Endothelial cell of umbilical vein (primary cell): ENCODE measurements around the gene PSME3. TPM values are rescaled to one million over a fixed set of nuclear protein-coding genes. Genes with fewer than 3 reads are reported as not detected.
"Not testable (repeated sequence)": the region's sequence is repeated elsewhere in the genome, so short reads cannot be mapped to it uniquely, and the experiment has no call there.

Experiments
- BruUV-seq: library from RNA; stranded (reverse); fragments of 400-500 nt; replicated peaks from 2 replicates; lab custom pipeline; 2021; lab: Mats Ljungman, UMichigan
- CTCF ChIA-PET: fragments of 300-600, 350-600 bp; sonication (Branson Sonifier 250); formaldehyde crosslinking; loops from one replicate; lab custom pipeline; 2021; ENCODE audit warnings: antibody characterized with exemption, inconsistent platforms; lab: Charles Lee
- POLR2A ChIA-PET: fragments of 300-600, 350-600 bp; sonication (Branson Sonifier 250); formaldehyde crosslinking; loops from one replicate; lab custom pipeline; 2021; ENCODE audit warnings: antibody characterized with exemption, inconsistent platforms; lab: Charles Lee
- DNase-seq: peaks from one replicate; pipeline ENCODE4 v3.0.0-alpha.2; 2011; ENCODE audit warnings: low read depth, low spot score
- FAIRE-seq: peaks from 2 replicates; lab custom pipeline; 2011; peaks lifted over from hg19 to GRCh38; lab: Jason Lieb, UNC
- H2AFZ ChIP-seq: 2 replicates; pipeline ENCODE4 v1.6.0; 2012; ENCODE audit warnings: low read depth, low read length, control low read depth, inconsistent platforms
- H3K27ac ChIP-seq: 2 replicates; pipeline ENCODE4 v1.5.1; 2011; ENCODE audit warnings: low read depth, mild to moderate bottlenecking, control low read depth, low read length, moderate library complexity; ENCODE audit not compliant: insufficient read depth
- H3K27me3 ChIP-seq, 2 experiments: 2 replicates each; pipeline versions ENCODE4 v1.6.0 to v1.6.1; 2011; ENCODE audit warnings: low read length in 2 of 2, mixed read lengths in 1 of 2; ENCODE audit not compliant: control insufficient read depth in 2 of 2, insufficient read depth in 2 of 2
- H3K36me3 ChIP-seq, 2 experiments: 2 replicates in 1 of 2; 3 replicates in 1 of 2; pipeline ENCODE4 v1.5.1; 2011; ENCODE audit warnings: low read length in 2 of 2, mild to moderate bottlenecking in 1 of 2, moderate library complexity in 1 of 2; ENCODE audit not compliant: control insufficient read depth in 2 of 2, insufficient read depth in 2 of 2; ENCODE audit errors: extremely low read depth in 1 of 2
- H3K4me1 ChIP-seq: 3 replicates; pipeline ENCODE4 v1.5.1; 2011; ENCODE audit warnings: mild to moderate bottlenecking, low read length; ENCODE audit not compliant: control insufficient read depth, insufficient read depth; ENCODE audit errors: extremely low read depth
- H3K4me2 ChIP-seq: 2 replicates; pipeline ENCODE4 v1.6.1; 2011; ENCODE audit warnings: low read length, control low read depth, mixed read lengths; ENCODE audit not compliant: insufficient read depth
- H3K4me3 ChIP-seq, 3 experiments: fragments of 200-600 bp in 1 of 3; sonication (generic), shearing (Covaris generic) in 1 of 3; replicated peaks in 1 of 3; 2 replicates each; pipeline ENCODE4 v1.5.1; 2011 to 2016; ENCODE audit warnings: control low read depth in 3 of 3, low read length in 3 of 3, mild to moderate bottlenecking in 2 of 3, inconsistent platforms in 1 of 3, low read depth in 1 of 3, moderate library complexity in 1 of 3; ENCODE audit not compliant: insufficient read depth in 1 of 3
- H3K79me2 ChIP-seq: 2 replicates; pipeline ENCODE4 v1.6.0; 2012; ENCODE audit warnings: low read length, inconsistent platforms; ENCODE audit not compliant: control insufficient read depth, insufficient read depth
- H3K9ac ChIP-seq: replicated peaks from 2 replicates; pipeline ENCODE3; 2011; ENCODE audit warnings: low read length, control low read depth; ENCODE audit not compliant: insufficient read depth; ENCODE audit errors: extremely low read depth
- H3K9me1 ChIP-seq: replicated peaks from 3 replicates; pipeline ENCODE4 v1.6.0; 2011; ENCODE audit warnings: mild to moderate bottlenecking, low read length; ENCODE audit not compliant: control insufficient read depth, insufficient read depth; ENCODE audit errors: extremely low read depth
- H3K9me3 ChIP-seq: replicated peaks from 2 replicates; pipeline ENCODE4 v1.5.1; 2012; ENCODE audit warnings: low read length, inconsistent platforms; ENCODE audit not compliant: control insufficient read depth, insufficient read depth
- H4K20me1 ChIP-seq: replicated peaks from 2 replicates; pipeline ENCODE3; 2011; ENCODE audit warnings: mild to moderate bottlenecking, low read length; ENCODE audit not compliant: control insufficient read depth, insufficient read depth; ENCODE audit errors: extremely low read depth
- CTCF ChIP-seq, 2 donors: IDR thresholded peaks; 1 replicate in 1 of 2; 2 replicates in 1 of 2; pipeline ENCODE4 v1.5.1; 2011; ENCODE audit warnings: low read length in 2 of 2, mild to moderate bottlenecking in 2 of 2, moderate library complexity in 2 of 2, control low read depth in 1 of 2, inconsistent platforms in 1 of 2, low read depth in 1 of 2; ENCODE audit not compliant: insufficient read depth in 1 of 2; ENCODE audit errors: extremely low read depth in 1 of 2
- EZH2 ChIP-seq: IDR thresholded peaks from 2 replicates; pipeline ENCODE4 v1.6.1; 2012; ENCODE audit warnings: borderline replicate concordance, low read depth, mild to moderate bottlenecking, moderate library complexity, low read length, inconsistent platforms; ENCODE audit not compliant: severe bottlenecking
- FOS ChIP-seq: IDR thresholded peaks from 2 replicates; pipeline ENCODE4 v1.6.1; 2011; ENCODE audit warnings: mild to moderate bottlenecking, low read length, moderate library complexity, borderline replicate concordance; ENCODE audit not compliant: insufficient read depth
- GATA2 ChIP-seq: IDR thresholded peaks from 2 replicates; pipeline ENCODE4 v1.7.0; 2011; ENCODE audit warnings: low read depth, mild to moderate bottlenecking, moderate library complexity, mixed read lengths, low read length; ENCODE audit not compliant: insufficient read length, insufficient read depth
- JUN ChIP-seq: IDR thresholded peaks from 2 replicates; pipeline ENCODE4 v1.6.1; 2011; ENCODE audit warnings: borderline replicate concordance, low read depth; ENCODE audit not compliant: insufficient read length, insufficient read depth
- MAX ChIP-seq: IDR thresholded peaks from 2 replicates; pipeline ENCODE4 v1.6.1; 2011; ENCODE audit not compliant: insufficient read depth, insufficient read length
- MYC ChIP-seq: IDR thresholded peaks from one replicate; pipeline ENCODE4 v1.6.1; 2011; ENCODE audit warnings: mild to moderate bottlenecking, low read depth, low read length
- POLR2A ChIP-seq: IDR thresholded peaks from 2 replicates; pipeline ENCODE4 v1.6.1; 2012; ENCODE audit warnings: low read depth, mild to moderate bottlenecking, control low read depth, low read length
- POLR2AphosphoS5 ChIP-seq: IDR thresholded peaks from 2 replicates; pipeline ENCODE4 v1.6.1; 2012; ENCODE audit warnings: low read depth, mild to moderate bottlenecking, control low read depth, low read length, moderate library complexity; ENCODE audit not compliant: insufficient read depth
- dilution Hi-C: fragments of 300-500 bp; cut with MboI; formaldehyde crosslinking; loops from one replicate; pipeline ENCODE4 v1.15.0; 2019; ENCODE audit warnings: low sequenced_read_pairs; ENCODE audit not compliant: extremely low pct_ligation_motif_present
- intact Hi-C: fragments of 100-400 bp; cut with micrococcal nuclease; formaldehyde crosslinking; loops from one replicate; pipeline ENCODE4 v1.10.0; 2022
- polyA plus RNA-seq, 4 experiments: library from polyadenylated mRNA; depleted of rRNA in 3 of 4; stranded (reverse) in 3 of 4; unstranded in 1 of 4; fragments of >200 nt; gene quantifications; 2 replicates each; pipeline versions ENCODE4 v1.2.1 to v1.2.3, GENCODE V29; 2011 to 2012; ENCODE audit warnings: missing spikeins in 1 of 4
- total RNA-seq: library from RNA; stranded (reverse); gene quantifications from 2 replicates; pipeline ENCODE4 v1.2.3, GENCODE V29; 2021

PSME3 gene
- total and polyA plus RNA-seq, 2 donors (not counting 3 experiments of a cell fraction or from before 2014, with no cell fraction given), result 98.4 to 126 TPM

DNA sequence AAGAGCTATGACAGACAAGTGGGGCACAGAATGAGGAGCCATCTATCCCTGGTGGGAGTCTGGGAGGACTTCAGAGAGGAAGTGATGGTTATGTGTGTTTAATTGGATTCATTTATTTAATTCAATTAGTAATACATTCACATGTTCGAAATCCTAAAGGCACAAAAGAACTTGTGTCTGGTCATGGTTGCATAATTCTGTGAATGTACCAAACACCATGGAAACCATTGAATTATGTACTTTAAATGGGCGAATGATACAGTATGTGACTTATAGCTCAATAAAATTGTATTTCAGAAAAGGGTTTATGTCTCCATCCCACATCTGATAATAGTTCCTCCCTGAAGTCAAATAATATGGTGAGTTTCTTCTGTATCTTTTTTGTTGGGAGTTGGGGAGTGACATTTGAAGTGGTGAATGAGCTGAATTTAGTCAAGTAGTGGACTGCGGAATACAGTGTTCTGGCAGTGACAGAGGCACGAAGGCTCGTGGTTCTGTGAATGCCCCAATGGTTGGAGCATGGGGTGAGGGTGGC is 47.6 kb downstream of the PSME3 start:
- no TSS peak for BruUV-seq
- Histone ChIP-seq H3K36me3 (no peaks in the 10 kb centered on the region), H3K27ac (no peak overlapping the region), H3K27me3 (peaks cover 5 to 7% of the 10 kb centered on the region in 2 experiments), H3K9ac (no peak overlapping the region), H3K9me3 (no peaks in the 10 kb centered on the region), H3K4me3 (no peak overlapping the region), H3K4me2 (no peak overlapping the region), H3K9me1 (no peaks in the 10 kb centered on the region), H2AFZ (no peak overlapping the region), H4K20me1 (no peaks in the 10 kb centered on the region), H3K4me1 (no peaks in the 10 kb centered on the region), H3K79me2 (no peaks in the 10 kb centered on the region)
- dilution Hi-C loops, result no loop called here
- ChIA-PET POLR2A (no interaction called here), CTCF (interaction anchor here (1.6 to 4.0 kb wide), 2 partner anchors 16 to 48 kb away, joined by 5 to 19 read pairs; no protein-coding TSS in a partner anchor)
- intact Hi-C loops, result loop anchor here (5.0 kb wide), 1 partner anchor 56 kb away; no protein-coding TSS in a partner anchor
- DNase-seq (no peak), FAIRE-seq (no peak)
- TF ChIP-seq EZH2, result no peak
- no peak for TF ChIP-seq JUN
- no peak for TF ChIP-seq CTCF (IDR thresholded peaks at IDR 0.05; ENCODE audit: extremely low read depth in 1 of 2, insufficient read depth in 1 of 2, low read depth in 1 of 2, low read length in 2 of 2)
- no peak for TF ChIP-seq GATA2
- no peak for TF ChIP-seq POLR2A
- no peak for TF ChIP-seq MAX
- TF ChIP-seq MYC, result no peak
- TF ChIP-seq POLR2AphosphoS5, result no peak
- no peak for TF ChIP-seq FOS

- H3K4me1 ChIP-seq, H3K27me3 ChIP-seq, H3K4me2 ChIP-seq, H3K9me3 ChIP-seq, H3K4me3 ChIP-seq, H2AFZ ChIP-seq, H3K27ac ChIP-seq, H3K9me1 ChIP-seq, FAIRE-seq, H3K79me2 ChIP-seq, DNase-seq, H4K20me1 ChIP-seq, H3K36me3 ChIP-seq, H3K9ac ChIP-seq, BruUV-seq, dilution Hi-C loops, POLR2A ChIA-PET: not testable (repeated sequence)
- CTCF ChIA-PET, result interaction anchor here (1.6 to 4.0 kb wide), 2 partner anchors 17 to 48 kb away, joined by 5 to 19 read pairs; no protein-coding TSS in a partner anchor
- intact Hi-C loops, result loop anchor here (5.0 kb wide), 1 partner anchor 56 kb away; no protein-coding TSS in a partner anchor
Observed at GRCh38 chr17:42881706-42882105, 48.5 kb downstream of the PSME3 start.
